ENCODE measurements around the gene GK. TPM values are rescaled to one million over a fixed set of nuclear protein-coding genes. Genes with fewer than 3 reads are reported as not detected.

The GK gene
- total RNA-seq, 1 donor, result 5.8 TPM

GRCh38 chrX:30674799-30675198 lies 21.6 kb downstream of the GK start:
- Histone ChIP-seq H3K36me3 (ENCODE audit: insufficient read depth, low read length) (no peaks in the 10 kb centered on the region), H3K79me2 (ENCODE audit: insufficient read depth, low read length) (no peaks in the 10 kb centered on the region), H3K4me1 (ENCODE audit: insufficient read depth, low read length) (no peaks in the 10 kb centered on the region), H3K4me3 (ENCODE audit: insufficient read depth, low read length) (no peak overlapping the region), H3K9me3 (ENCODE audit: low read depth, low read length) (no peaks in the 10 kb centered on the region), H3K4me2 (ENCODE audit: insufficient read depth, low read length) (no peak overlapping the region), H3K27me3 (ENCODE audit: insufficient read depth, low read length) (no peaks in the 10 kb centered on the region), H2AFZ (ENCODE audit: low read length) (no peak overlapping the region), H4K20me1 (ENCODE audit: insufficient read depth, low read length) (no peaks in the 10 kb centered on the region), H3K27ac (ENCODE audit: low read depth, low read length) (no peak overlapping the region)
- TF ChIP-seq, protein P1, sequence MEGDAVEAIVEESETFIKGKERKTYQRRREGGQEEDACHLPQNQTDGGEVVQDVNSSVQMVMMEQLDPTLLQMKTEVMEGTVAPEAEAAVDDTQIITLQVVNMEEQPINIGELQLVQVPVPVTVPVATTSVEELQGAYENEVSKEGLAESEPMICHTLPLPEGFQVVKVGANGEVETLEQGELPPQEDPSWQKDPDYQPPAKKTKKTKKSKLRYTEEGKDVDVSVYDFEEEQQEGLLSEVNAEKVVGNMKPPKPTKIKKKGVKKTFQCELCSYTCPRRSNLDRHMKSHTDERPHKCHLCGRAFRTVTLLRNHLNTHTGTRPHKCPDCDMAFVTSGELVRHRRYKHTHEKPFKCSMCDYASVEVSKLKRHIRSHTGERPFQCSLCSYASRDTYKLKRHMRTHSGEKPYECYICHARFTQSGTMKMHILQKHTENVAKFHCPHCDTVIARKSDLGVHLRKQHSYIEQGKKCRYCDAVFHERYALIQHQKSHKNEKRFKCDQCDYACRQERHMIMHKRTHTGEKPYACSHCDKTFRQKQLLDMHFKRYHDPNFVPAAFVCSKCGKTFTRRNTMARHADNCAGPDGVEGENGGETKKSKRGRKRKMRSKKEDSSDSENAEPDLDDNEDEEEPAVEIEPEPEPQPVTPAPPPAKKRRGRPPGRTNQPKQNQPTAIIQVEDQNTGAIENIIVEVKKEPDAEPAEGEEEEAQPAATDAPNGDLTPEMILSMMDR (IDR thresholded peaks at IDR 0.05; ENCODE audit: extremely low read depth, low read depth, low read length), result no peak
- peak; percentile 65 for DNase-seq (ENCODE audit: insufficient read length, low spot score, missing footprints)

DNA sequence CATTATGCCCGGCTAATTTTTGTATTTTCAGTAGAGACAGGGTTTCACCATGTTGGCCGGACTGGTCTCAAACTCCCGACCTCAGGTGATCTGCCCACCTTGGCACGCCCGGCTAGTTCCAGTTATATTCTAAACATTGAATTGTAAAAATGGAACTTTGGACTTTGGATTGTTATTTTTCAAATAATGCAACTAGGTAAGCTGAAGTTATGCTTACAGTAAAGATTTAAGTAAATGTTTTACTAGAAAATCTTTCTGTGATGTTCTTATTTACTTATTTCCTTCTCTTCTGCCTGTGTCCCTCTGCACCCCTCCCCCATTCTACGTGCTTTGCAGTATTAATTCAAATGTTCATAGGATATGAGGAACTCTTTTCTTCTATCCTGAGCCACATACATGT lies 26.1 kb downstream of the GK start:
- no peak overlapping the region for H3K4me2 ChIP-seq (ENCODE audit: insufficient read depth, low read length)
- no peaks in the 10 kb centered on the region for H4K20me1 ChIP-seq (ENCODE audit: insufficient read depth, low read length)
- H3K9me3 ChIP-seq (ENCODE audit: low read depth, low read length), result no peaks in the 10 kb centered on the region
- no peaks in the 10 kb centered on the region for H3K36me3 ChIP-seq (ENCODE audit: insufficient read depth, low read length)
- no peak overlapping the region for H3K4me3 ChIP-seq (ENCODE audit: insufficient read depth, low read length)
- no peak overlapping the region for H2AFZ ChIP-seq (ENCODE audit: low read length)
- TF ChIP-seq, protein P1 (IDR thresholded peaks at IDR 0.05; ENCODE audit: extremely low read depth, low read depth, low read length), result no peak
- no peaks in the 10 kb centered on the region for H3K27me3 ChIP-seq (ENCODE audit: insufficient read depth, low read length)
- H3K79me2 ChIP-seq (ENCODE audit: insufficient read depth, low read length), result no peaks in the 10 kb centered on the region
- no peaks in the 10 kb centered on the region for H3K4me1 ChIP-seq (ENCODE audit: insufficient read depth, low read length)
- no peak overlapping the region for H3K27ac ChIP-seq (ENCODE audit: low read depth, low read length)
- no peak for DNase-seq (ENCODE audit: insufficient read length, low spot score, missing footprints)

DNA sequence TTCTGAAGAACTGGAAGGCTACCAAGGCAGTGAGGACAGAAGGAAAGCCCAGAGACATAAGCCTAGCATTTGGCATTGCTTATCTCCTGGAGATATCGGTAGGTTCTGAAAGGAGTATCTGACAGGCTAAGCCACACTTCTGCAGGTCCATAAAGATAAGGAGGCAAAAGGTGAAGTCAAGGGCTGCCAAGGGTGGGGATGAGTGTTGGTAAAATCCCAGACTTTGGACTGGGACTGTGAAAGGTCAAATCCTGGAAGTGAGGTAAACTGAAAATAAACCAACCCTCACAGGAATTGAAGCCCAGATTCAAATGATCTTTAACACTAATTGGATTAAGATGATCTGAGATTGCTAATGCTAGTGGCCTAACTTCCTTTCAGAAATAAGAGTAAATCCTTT lies 27.4 kb downstream of the GK start:
- Histone ChIP-seq H4K20me1 (ENCODE audit: insufficient read depth, low read length) (no peaks in the 10 kb centered on the region), H3K79me2 (ENCODE audit: insufficient read depth, low read length) (no peaks in the 10 kb centered on the region), H3K4me1 (ENCODE audit: insufficient read depth, low read length) (no peaks in the 10 kb centered on the region), H3K4me3 (ENCODE audit: insufficient read depth, low read length) (no peak overlapping the region), H2AFZ (ENCODE audit: low read length) (no peak overlapping the region), H3K36me3 (ENCODE audit: insufficient read depth, low read length) (no peaks in the 10 kb centered on the region), H3K9me3 (ENCODE audit: low read depth, low read length) (no peaks in the 10 kb centered on the region), H3K27me3 (ENCODE audit: insufficient read depth, low read length) (no peaks in the 10 kb centered on the region), H3K27ac (ENCODE audit: low read depth, low read length) (no peak overlapping the region), H3K4me2 (ENCODE audit: insufficient read depth, low read length) (no peak overlapping the region)
- DNase-seq (ENCODE audit: insufficient read length, low spot score, missing footprints), result no peak
- TF ChIP-seq, protein P1 (IDR thresholded peaks at IDR 0.05; ENCODE audit: extremely low read depth, low read depth, low read length), result no peak

DNA sequence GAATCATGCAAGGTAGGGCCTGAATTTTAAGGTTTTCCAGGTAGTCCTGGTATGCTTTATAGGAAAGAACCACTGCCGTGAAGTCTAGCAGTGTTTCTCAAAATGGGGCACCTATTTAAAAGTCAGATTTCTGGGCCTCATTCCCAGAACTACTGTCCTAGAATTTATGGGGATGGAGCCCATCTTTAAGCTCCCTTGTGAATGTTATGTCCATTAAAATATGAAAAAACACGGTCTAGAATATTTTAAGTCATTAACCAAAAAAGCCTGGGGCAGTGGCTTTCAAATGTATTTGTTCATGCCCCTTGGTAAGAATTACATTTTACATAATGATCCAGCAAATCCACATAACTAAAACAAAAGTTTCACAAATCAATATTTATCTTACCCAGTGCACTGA lies 35.4 kb downstream of the GK start:
- Histone ChIP-seq H3K4me3 (ENCODE audit: insufficient read depth, low read length) (no peak overlapping the region), H3K27ac (ENCODE audit: low read depth, low read length) (no peak overlapping the region), H3K4me1 (ENCODE audit: insufficient read depth, low read length) (no peaks in the 10 kb centered on the region), H3K79me2 (ENCODE audit: insufficient read depth, low read length) (no peaks in the 10 kb centered on the region), H3K36me3 (ENCODE audit: insufficient read depth, low read length) (no peaks in the 10 kb centered on the region), H3K9me3 (ENCODE audit: low read depth, low read length) (no peaks in the 10 kb centered on the region), H2AFZ (ENCODE audit: low read length) (no peak overlapping the region), H3K27me3 (ENCODE audit: insufficient read depth, low read length) (no peaks in the 10 kb centered on the region), H3K4me2 (ENCODE audit: insufficient read depth, low read length) (no peak overlapping the region), H4K20me1 (ENCODE audit: insufficient read depth, low read length) (no peaks in the 10 kb centered on the region)
- no peak for DNase-seq (ENCODE audit: insufficient read length, low spot score, missing footprints)
- TF ChIP-seq, protein P1 (IDR thresholded peaks at IDR 0.05; ENCODE audit: extremely low read depth, low read depth, low read length), result no peak

Data from osteoblast (primary cell).